ENCODE data around the gene ZSCAN16.
A peak's percentile ranks its signal among the peaks of the same experiment; 100 is the strongest.
"Not testable (repeated sequence)": the region's sequence is repeated elsewhere in the genome, so short reads cannot be mapped to it uniquely, and the experiment has no call there.

Gene ZSCAN16
- total RNA-seq: 5.4 to 15.6 (median 6.8) reads per million in 3 experiments

DNA sequence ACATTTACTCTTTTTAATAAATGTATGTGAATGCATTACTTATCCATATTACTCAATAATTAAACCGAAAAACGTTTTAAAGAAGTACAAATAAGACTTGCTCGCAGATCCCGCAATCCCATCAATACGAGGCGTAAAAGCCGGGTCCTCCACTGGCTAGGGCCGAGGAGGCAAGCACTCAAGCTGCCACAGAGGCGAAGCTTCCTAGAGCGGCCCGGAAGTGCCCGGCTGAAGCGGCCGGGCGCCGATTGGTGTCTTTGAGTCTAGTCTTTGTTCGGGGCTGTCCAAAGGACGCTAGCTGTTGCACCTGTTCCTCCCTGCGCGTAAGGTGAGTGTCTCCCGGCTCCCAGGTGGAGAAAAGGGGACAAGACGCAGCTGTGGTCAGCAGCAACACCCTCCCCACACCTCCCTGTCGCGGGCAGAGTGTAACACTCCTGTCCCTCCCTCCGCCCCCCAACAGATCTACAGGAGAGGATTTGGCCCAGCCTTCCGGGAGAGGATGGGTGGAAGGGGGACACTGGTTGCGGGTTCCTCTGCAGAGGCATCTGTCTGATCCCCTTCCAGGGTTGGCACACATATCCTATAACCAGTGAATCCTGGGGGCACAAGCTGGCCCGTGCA, at the start of gene ZSCAN16:
ZSCAN16 (plus strand) TSS at position 260 of the 621 bp plus-strand sequence. CDS start 835 bp downstream, outside the sequence.
- peak; percentile 58 for DNase-seq

DNA sequence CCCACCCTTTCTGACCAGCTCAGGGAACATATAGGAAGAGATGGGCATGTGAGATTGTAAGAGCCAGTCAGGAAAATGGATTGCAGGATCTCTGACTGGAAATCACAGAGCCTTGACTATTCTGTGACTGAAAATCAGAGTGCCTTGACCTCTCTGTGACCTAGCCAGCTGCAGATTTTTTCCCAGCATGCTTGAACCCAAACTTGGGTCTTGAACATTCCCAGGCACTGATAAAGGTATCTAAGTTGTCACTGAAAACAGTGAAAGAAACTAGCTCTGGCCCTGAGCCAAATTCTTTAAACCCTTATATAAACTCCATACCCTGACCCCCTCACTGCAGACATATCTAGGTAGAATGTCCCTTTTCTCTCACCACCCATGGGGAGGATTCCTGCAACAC, 46.4 kb upstream of the ZSCAN16 start:
- no peak for DNase-seq

DNA sequence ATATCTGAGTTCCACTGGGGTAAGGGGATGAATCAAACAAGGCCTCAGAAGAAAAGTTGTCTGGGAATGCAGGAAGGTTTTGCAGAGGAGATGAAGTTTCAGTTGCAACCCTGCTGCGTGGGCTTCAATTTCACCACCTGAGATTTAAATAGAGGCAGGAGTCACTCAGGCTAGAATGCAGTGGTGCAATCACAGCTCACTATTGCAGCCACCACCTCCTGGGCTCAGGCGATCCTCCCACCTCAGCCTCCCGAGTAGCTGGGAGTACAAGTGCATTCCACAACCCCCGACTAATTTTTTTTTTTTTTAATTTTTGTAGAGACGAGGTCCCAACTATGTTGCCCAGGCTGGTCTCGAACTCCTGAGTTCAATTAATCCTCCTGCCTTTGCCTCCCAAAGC, 45.6 kb upstream of the ZSCAN16 start:
- DNase-seq: no peak

DNA sequence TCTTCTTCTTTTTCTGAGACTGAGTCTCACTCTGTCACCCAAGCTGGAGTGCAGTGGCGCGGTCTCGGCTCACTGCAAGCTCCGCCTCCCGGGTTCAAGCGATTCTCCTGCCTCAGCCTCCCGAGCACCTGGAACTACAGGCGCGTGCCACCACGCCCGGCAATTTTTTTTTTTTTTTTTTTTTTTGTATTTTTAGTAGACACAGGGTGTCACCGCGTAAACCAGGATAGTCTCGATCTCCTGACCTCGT, 44.1 kb upstream of the ZSCAN16 start, which contains the start of gene ZNF165:
ZNF165 (plus strand) TSS at position 188 of the 250 bp plus-strand sequence. CDS start 4,913 bp downstream, outside the sequence.
- DNase-seq: not testable (repeated sequence)

DNA sequence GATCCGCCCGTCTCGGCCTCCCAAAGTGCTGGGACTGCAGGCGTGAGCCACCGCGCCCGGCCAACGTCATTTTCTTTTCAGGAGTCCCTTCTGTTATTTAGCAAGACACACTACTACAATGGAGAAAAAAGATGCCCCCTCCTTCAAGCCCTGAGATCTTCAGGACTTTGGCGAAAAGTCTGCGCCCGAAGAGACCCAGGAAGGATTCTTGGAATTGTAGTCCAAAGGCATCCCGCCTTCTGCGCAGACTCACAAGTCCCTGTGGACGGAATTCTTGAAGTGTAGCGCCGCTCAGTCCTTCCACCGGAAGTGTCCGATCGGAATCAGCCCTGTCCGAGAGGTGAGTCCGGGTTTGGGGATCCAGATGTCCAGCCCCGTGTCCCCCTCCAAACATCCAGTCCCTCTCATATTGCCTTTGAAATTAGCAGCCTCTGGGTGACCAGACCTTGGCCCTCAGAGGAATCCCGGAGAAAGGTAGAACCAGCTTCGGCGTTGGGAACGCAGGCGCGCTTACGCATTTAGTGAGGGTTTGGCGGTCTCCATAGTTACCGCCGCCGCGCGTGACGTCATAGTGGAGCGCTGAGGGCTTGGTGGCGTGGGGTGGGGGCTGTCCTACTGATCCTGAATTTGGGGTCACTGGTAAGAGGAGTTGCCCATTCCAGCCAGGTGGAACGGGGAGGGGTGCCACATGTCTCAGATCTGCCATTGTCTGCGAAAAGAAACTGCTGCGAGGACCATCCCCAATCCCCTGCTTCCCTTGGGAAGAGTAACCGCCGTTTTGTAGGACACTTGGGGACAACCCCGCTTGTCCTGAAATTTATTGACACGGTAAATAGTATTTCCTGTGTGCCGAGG, 43.6 kb upstream of the ZSCAN16 start:
- peak; percentile 93 for DNase-seq

DNA sequence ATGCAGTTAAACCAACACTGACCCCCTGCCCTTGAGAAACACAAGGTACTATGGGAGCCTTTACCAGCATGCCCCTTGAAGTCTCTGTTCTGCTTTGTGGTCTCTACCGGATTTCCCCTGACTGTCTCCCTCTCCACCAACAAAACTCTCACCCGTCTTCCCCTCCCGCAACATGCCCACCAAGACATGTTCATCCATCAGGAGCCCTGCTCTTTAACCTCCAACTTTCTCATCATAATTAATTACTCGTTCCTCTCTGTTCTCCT, 43.0 kb upstream of the ZSCAN16 start:
- DNase-seq: peak; percentile 66

DNA sequence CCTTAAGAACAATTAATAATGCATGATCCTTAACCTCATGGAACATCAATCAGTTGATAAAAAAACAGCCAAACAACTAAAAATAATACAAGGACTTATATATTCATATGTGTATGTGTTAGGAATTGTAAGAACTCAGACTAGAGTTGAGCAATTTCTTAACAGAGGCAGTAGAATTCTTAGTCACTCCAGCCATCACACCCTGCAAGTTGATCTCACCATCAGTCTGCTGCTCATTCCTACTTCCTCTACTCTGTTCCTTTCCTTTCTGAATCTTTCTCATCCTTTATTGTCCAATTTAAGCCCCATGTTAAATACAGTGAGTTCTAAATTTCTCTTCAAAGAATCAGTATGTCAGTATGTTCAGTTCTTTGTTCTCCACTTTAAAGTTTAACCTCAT, 41.5 kb upstream of the ZSCAN16 start:
- DNase-seq: no peak

DNA sequence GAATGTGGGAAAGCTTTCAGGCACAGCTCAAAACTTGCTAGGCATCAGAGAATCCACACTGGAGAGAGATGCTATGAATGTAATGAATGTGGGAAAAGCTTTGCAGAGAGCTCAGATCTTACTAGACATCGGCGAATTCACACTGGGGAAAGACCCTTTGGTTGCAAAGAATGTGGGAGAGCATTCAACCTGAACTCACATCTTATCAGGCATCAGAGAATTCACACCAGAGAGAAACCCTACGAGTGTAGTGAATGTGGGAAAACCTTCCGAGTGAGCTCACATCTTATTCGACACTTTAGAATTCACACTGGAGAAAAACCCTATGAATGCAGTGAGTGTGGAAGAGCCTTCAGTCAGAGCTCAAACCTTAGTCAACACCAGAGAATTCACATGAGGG, 35.4 kb upstream of the ZSCAN16 start:
- DNase-seq: no peak

DNA sequence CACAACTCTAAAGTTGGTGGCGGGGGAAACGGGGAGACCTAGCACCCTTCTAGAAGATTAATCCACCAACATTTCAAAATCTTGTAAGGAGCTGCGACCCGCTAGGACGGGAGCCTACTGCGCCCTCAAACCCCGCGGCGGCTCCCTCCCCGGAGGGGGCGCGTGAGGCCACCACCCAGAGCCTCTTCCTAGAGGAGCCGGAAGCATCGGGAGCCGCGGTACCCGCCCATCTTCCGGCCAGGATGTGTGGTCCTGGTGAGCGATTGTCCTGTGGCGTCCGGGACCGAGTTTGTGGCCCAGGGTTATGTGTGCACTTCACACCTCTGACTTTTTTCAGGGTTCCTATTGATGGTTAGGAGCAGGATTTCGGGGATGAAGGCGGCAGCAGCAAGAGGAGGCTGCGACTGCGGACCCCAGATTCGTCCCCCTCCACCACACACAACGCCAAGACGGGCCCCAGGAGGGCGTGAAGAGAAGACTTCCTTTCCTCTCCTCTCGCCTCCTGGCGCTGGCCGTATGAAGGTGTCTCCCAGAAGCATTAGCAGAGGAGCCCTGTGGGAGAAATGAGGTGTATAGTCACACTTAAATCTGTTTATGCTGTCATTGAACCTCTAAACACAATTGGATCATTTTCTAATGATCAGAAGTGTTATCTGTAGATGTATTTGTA, 33.4 kb upstream of the ZSCAN16 start:
- DNase-seq: no peak

DNA sequence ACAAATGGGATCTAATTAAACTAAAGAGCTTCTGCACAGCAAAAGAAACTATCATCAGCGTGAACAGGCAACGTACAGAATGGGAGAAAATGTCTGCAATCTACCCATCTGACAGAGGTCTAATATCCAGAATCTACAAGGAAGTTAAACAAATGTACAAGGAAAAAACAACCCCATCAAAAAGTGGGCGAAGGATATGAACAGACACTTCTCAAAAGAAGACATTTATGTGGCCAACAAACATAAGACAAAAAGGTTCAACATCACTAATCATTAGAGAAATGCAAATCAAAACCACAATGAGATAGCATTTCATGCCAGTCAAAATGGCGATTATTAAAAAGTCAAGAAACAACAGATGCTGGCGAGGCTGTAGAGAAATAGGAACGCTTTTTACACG, 22.2 kb upstream of the ZSCAN16 start:
- DNase-seq: not testable (repeated sequence)

DNA sequence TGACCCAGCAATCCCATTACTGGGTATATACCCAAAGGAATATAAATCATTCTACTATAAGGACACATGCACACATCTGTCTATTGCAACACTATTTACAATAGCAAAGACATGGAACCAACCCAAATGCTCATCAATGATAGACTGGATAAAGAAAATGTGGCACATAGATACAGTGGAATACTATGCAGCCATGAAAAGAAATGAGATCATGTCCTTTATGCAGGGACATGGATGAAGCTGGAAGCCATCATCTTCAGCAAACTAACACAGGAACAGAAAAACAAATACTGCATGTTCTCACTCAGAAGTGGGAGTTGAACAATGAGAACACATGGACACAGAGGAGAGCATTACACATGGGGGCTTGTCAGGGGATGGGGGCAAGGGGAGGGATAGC, 21.7 kb upstream of the ZSCAN16 start:
- DNase-seq: not testable (repeated sequence)

DNA sequence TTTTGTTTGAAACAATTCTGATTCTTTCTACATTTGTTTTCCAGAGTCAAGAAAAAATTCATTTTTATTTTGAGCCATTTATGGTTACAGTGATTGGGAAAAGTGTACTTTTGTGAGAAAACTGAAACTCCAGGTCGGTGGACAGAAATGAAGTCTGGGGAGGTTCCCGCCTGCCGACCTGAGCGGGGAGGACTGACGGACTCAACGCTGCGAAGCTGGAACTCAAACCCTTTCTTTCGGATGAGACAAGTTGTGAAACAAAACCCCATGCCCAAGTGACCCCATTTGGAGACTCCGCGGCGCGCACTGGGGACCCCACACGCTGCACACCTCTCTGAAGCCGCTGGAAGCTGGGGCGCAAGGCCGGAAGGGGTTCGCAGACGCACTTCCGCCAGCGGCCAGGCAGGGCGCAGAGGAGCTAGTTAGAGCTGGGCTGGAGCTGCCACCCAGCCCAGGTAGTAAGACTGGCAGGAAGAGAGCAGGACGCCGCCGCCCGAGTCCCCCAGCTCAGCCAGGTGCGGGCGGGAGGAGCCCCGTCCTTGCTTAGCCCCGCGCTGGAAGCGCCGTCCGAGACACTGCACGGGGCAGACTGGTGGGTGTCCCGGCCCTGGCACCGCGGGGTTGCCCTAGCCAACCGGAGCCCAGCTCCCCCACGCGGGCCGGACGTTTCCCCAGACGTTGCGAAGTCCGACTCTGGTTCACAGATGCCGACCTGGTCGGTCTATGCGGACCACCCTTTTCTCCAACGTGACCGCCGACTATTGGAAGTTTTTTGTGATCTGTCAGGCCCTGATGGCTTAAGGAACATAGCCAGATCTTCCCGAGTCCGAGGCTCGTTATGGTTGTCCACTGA, 19.8 kb upstream of the ZSCAN16 start:
- DNase-seq: peak; percentile 76

DNA sequence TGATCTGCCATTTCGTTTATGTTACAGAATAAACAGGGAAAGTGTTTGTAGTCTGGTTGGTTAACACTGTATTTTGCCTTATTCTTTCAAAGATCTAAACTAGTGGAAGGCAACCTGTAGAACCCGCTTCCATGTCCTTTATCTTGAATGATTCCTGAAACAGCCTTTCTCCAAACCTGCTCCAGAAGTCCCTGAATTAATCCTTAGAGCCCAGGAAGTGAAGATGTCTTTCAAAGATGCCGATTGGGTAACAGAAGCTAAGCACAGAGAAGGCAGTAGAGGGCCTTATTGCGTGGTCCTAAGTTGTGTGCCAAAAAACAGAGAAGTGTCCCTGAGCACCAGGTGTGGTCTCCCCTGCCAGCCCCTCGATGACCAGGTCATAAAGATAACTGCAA, 19.2 kb upstream of the ZSCAN16 start:
- no peak for DNase-seq

DNA sequence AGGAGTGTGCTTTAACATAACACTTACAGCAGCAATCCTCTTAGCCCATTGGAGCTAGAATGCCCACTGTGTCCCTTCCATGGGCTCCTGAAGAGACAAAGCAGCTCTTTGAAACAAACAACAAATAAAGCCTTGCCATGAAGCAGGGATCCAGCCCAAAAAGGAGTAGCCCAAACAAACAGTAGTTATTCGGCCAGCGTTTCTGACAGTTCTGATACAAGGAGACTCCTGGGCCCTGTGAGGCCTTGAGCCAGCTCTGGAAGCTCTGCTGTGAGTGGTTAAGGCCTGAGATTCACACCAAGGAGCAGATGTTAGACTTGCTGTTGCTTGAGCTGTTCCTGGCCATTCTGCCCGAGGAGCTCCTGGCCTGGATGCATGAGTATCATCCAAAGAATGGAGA, 16.9 kb upstream of the ZSCAN16 start:
- DNase-seq: no peak

DNA sequence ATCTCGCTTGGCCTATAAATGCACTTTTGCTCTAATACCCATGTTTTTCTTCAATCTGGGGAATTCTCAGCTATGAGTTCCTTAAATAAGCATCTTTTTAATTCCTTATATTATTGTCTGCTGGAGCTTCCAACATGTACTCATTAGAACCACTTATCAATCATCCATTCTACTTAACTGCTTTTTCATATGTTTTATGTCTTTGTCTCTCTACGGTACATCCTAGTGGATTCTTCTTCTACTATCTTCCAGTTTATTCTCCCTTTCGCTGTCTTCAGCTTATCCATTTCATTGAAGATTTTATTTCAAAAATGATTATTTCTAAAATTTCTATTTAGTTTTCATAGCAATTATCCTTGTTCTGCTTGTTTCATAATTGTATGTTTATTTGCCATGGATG, 12.4 kb upstream of the ZSCAN16 start:
- no peak for DNase-seq

DNA sequence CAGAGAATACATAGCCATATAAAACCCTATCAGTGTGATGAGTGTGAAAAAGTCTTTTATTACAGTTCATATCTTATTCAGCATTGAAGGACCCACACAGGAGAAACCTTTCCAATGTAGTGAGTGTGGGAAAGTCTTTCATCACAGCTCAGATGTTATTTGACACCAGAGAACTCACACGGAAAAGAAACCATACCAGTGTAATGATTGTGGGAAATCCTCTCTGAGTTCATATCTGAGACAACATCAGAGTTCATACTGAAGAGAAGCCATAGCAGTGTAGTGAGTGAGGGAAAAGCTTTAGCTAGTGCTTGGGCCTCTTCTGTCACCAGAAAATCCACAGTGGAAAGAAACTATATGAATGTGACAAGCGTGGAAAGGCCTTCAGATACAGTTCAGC, 8.6 kb upstream of the ZSCAN16 start:
- no peak for DNase-seq

DNA sequence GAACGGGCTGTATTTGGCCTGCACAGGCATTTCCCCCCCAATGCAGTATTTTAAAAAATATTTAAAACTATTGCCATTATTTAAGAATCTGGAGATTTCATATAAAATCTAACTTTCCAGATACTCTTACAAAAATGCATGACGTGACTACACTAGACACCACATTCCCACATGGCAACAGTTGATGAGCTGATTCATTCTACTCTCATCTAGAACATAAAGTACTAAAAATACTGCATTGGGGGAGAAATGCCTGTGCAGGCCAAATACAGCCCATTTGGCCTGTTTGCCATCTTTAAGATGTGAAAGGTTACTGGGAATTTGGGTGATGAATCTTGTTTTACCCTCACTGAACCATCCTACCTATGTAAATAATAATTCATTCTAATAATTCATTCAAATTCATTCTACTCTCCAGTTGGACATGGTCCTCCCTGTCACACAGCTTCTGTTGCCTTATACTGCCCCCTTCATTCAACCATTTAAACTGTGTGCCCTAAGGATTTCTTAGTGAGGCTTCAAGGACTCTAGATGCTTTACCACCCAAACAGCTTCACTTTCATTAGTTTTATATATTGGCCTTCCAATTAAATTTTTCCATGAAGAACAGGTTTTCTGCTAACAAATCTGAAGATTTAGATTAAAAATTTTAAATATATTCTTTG, 6.9 kb upstream of the ZSCAN16 start:
- no peak for DNase-seq

DNA sequence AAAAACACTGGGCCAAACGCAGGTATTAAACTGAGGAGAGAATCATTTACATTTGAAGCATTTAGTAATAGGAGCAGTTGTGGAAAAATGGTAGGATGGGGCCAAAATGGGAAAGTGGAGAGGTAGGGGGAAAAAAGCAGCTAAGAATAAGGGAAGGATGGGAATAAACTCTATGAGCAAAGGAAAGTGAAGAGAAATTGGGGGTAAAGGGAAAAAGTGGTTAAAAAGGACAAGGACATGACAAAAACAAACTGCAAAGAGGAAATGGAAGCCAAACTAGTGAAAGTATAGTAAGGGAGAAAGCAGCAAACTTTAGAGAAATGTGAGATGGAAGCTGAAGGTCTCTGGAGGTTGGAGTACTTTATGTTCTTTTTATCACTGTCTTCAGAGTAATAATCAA, 6.2 kb upstream of the ZSCAN16 start:
- no peak for DNase-seq

DNA sequence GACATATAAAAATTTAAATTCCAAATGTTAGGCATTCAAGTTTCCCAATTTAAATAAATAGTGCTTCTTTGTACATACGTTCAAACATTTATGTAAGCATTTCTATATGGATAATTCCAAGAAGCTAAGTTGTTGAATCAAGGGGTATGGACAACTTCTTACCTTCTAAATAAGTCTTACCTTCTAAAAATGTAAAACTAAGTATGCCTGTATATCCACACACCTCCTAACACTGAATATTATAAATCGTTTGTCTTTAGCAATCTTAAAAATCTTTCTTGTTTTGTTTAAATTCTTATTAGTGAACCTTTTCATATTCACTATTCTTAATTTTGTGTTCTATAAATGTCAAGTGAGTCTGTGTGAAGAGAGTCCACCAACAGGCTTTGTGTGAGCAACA, 2.5 kb upstream of the ZSCAN16 start:
- no peak for DNase-seq

DNA sequence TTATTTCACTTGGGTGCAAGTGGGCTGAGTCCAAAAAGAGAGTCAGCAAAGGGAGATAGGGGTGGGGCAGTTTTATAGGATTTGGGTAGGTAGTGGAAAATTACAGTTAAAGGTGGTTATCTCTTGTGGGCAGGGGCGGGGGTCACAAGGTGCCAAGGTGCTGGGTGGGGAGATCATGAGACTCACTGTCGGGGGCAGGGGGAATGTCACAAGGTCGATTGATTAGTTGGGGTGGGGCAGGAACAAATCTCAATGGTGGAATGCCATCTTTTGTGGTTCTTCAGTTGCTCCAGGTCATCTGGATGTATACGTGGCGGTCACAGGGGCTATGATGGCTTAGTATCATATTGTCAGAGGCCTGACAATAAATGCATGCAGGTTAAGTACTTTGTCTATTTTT, 2.1 kb upstream of the ZSCAN16 start:
- not testable (repeated sequence) for DNase-seq

DNA sequence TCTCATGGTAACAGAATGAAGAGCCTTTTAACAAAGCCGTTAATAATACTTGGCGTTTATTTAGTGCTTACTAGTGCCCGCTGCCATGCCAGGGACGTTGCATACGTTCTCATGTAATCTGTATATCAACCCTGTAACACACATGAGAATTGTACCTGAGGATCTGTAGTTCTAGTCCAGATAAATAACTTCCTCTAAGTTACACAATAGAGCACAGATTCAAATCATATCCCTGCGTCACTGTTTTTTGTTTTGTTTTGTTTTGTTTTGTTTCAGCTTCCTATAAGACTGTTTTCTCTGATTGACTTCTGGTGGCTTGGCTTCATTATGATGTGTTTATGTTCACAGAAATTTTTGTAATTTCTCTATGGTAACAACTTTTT, 553 bp downstream of the ZSCAN16 start:
- DNase-seq: peak; percentile 58

DNA sequence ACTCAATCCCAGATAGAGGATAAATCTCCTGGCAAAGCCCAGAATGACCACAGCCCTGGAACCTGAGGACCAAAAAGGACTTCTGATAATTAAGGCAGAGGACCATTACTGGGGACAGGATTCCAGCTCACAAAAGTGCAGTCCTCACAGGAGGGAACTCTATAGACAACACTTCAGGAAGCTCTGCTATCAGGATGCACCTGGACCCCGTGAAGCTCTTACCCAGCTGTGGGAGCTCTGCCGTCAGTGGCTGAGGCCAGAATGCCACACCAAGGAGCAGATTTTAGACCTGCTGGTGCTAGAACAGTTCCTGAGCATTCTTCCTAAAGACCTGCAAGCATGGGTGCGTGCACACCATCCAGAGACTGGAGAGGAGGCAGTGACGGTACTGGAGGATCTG, 992 bp downstream of the ZSCAN16 start:
- no peak for DNase-seq

DNA sequence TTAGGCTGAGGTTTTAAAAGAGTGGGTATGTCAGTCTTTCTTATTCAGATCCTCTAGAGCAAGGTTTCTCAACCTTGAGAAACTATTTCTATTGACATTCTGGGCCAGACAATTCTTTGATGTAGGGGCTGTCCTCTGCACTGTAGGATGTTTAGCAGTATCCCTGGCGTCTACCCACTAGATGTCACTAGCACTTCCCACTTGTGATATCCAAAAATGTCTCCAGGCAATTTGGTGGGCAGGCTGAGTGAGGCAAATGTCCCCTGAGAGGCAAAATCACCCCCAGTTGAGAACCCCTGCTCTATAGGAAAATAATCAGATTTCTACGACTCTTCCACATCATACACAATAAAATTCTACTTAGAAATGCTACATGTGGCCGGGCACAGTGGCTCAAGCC, 9.6 kb downstream of the ZSCAN16 start:
- DNase-seq: no peak
